Neuron (in vitro differentiated cells): ENCODE data around the gene POLRMT.
"Not testable (repeated sequence)": the region's sequence is repeated elsewhere in the genome, so short reads cannot be mapped to it uniquely, and the experiment has no call there.

Source experiments
- H2AFZ ChIP-seq: one replicate; pipeline ENCODE4 v1.6.1; 2013; ENCODE audit warnings: low read depth, mild to moderate bottlenecking, inconsistent platforms, low read length, moderate library complexity
- H3K27me3 ChIP-seq: one replicate; pipeline ENCODE4 v1.6.1; 2013; ENCODE audit warnings: low read length; ENCODE audit not compliant: insufficient read depth
- H3K36me3 ChIP-seq: one replicate; pipeline ENCODE4 v1.6.1; 2013; ENCODE audit warnings: low read length; ENCODE audit not compliant: insufficient read depth
- H3K4me1 ChIP-seq: one replicate; pipeline ENCODE4 v1.6.1; 2013; ENCODE audit warnings: low read length; ENCODE audit not compliant: insufficient read depth
- H3K4me3 ChIP-seq: 2 replicates; pipeline ENCODE4 v1.5.1; 2013; ENCODE audit warnings: mild to moderate bottlenecking, low read length, moderate library complexity
- H3K9me3 ChIP-seq: one replicate; pipeline ENCODE4 v1.6.1; 2013; ENCODE audit warnings: low read length

The POLRMT gene

DNA sequence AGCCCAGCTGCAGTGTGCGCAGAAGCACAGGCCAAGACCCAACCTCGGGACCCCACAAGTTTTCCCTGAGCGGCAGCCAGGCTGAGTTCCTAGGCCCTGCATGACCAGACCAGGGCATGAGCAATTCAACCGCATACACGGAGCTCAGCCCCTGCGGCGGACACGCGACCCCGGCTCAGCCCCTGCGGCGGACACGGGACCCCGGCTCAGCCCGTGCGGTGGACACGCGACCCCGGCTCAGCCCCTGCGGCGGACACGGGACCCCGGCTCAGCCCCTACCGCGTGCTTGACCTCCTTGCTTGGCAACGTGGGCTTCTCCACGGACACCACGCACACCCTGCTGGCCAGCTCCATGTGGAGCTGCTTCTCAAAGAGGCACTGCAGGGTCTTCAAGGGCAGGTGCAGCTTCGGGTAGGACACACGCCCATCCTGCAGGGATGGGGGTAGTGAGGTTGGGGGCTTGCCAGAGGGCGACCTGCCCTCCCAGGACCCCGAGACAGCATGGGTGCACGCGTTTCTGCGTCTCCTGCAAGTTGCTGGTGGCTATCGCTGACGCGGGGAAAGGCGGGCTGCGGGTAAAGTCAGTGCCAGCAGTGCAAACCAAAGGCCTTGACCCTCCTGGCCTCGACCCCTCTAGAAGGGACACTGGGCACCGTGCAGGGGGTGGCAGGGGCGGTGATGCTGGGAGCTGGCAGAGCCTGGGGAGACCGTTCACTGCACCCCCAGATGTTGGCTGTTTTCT is 10.0 kb downstream of the POLRMT start:
- peaks cover 45% of the 10 kb centered on the region for H3K36me3 ChIP-seq
- H3K9me3 ChIP-seq: peaks cover 2% of the 10 kb centered on the region
- peaks cover 11% of the 10 kb centered on the region for H3K4me1 ChIP-seq
- H3K27me3 ChIP-seq: no peaks in the 10 kb centered on the region
- no peak overlapping the region for H3K4me3 ChIP-seq
- no peak overlapping the region for H2AFZ ChIP-seq

DNA sequence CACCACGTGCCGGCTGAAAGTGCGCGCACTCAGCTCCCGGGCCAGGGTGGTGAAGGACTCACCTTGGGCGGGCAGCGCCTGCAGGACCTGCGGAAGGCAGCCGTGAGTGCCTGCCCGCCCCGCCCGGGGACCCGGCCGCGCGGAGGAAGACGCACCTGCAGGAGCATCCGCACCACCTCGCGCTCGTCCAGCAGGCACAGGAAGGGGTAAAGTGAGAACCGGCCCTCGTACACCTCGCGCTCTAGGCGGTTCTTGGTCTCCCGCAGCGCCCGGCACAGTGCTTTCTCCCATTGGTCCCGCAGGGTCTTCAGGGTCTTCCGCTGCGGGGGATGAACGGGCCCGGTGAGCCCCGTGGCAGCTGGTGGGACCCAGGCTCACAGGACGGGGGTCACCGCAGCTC is 10.7 kb downstream of the POLRMT start:
- Histone ChIP-seq H3K4me3 (no peak overlapping the region), H3K9me3 (peaks cover 2% of the 10 kb centered on the region), H3K27me3 (no peaks in the 10 kb centered on the region), H3K36me3 (peaks cover 46% of the 10 kb centered on the region), H3K4me1 (peaks cover 11% of the 10 kb centered on the region), H2AFZ (no peak overlapping the region)

DNA sequence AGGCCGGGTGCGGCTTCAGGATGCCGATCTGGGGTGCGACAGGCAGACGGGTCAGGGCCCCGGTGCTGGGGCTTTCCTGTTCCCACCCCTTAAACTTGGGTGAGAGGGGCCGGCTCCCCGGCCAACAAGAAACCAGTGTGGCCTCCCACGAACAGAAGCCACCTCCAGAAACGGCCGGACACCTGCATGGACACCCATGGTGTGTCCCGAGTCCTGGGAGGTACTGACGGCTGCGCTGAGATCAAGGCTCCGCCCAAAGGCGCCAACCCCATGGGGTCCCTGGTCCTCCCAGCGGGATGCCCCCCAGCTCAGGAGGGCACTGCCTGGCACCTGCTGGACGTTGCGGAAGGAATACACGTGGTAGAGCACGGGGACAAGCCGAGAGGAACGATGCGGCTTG is 11.5 kb downstream of the POLRMT start:
- Histone ChIP-seq H3K36me3 (peaks cover 51% of the 10 kb centered on the region), H2AFZ (no peak overlapping the region), H3K9me3 (peaks cover 2% of the 10 kb centered on the region), H3K27me3 (no peaks in the 10 kb centered on the region), H3K4me3 (no peak overlapping the region), H3K4me1 (peaks cover 11% of the 10 kb centered on the region)

DNA sequence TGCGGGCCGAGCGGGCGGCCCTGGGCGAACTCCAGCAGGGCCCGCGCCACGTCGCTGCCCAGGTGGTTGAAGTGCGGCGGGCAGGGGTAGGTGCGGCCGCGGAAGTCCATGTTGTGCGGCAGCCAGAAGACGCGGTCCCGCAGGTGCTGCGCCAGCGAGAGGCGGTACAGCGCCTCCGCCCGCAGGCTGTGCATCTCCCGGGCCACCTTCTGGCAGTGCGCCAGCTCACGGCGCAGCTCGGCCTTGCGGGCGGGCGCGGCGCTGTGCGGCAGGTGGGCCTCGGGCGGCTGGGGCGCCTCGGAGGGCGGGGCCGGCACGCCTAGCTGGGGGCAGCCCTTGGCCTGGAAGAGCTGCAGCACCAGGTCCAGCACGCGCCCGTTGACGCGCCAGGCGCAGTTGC is 12.1 kb downstream of the POLRMT start:
- Histone ChIP-seq H3K4me1 (peaks cover 11% of the 10 kb centered on the region), H3K36me3 (peaks cover 51% of the 10 kb centered on the region)
- not testable (repeated sequence) for H2AFZ ChIP-seq, H3K9me3 ChIP-seq, H3K4me3 ChIP-seq, H3K27me3 ChIP-seq

DNA sequence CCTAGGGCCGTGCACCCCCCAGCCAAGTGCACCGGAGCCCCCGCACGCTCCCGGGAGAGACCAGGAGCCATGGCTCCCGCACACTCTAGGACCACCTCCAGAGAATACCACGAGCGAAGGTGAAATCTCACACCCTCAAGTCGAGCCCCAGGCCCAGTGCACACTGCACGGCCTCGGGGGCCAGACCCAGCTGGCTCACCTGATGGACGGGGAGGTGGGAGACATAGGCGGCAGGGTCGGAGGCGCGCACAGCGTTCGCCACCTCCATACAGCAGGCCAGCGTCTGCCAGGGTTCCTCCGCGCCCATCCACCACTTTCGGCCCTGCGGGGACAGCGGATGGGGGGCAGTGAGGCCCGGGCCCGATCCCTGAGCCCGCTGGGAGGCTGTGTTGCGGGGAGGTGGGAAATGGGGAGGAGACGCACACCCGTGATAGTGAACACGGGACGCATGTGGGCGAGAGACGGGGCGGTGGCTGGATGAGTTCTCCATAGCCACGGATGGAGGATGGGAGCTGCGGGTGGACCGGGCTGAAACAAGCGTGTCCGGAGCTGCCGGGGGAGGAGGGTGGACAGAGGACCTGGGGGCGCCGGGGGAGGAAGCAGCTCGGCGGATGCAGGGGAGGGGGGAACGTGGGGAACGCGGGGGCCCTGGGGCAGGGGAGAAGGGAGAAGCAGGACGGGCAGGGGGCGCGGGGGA is 13.0 kb downstream of the POLRMT start:
- Histone ChIP-seq H3K4me3 (no peak overlapping the region), H2AFZ (no peak overlapping the region), H3K9me3 (peaks cover 2% of the 10 kb centered on the region), H3K36me3 (peaks cover 52% of the 10 kb centered on the region), H3K4me1 (peaks cover 11% of the 10 kb centered on the region), H3K27me3 (no peaks in the 10 kb centered on the region)

DNA sequence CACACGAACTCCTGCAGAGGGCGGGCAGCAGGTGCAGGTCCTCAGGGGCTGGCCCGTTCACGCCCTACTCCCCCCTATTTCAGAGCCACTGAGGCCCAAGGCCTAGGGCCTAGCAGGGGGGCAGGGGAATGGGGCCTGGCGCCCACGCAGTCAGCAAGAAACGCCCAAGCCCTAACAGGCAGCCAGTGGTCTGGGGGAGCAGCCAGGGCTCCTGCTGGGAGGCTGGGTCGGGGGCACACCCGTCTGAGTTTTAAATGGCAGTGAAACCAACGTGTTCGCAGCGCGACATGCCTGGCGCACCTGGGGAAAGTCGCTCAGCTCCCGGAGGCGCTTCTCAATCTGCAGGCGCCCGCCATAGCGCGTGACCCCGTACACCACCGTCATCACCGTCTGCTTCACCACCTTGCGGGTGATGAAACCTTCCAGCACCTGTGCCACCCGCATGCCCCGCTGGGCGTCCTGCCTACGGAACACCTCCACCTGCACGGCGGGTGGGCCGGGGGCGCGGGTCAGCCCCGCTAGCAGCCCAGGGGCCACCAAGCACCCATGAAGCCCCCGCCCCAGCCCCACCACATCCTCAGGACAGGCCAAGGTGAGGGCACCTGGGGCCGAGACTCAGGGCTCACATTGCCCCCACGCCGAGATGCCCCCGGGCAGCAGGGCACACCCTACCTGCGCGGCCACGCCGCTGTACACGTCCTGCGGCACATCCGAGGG is 13.9 kb downstream of the POLRMT start:
- Histone ChIP-seq H3K4me3 (no peak overlapping the region), H3K36me3 (peaks cover 53% of the 10 kb centered on the region)

DNA sequence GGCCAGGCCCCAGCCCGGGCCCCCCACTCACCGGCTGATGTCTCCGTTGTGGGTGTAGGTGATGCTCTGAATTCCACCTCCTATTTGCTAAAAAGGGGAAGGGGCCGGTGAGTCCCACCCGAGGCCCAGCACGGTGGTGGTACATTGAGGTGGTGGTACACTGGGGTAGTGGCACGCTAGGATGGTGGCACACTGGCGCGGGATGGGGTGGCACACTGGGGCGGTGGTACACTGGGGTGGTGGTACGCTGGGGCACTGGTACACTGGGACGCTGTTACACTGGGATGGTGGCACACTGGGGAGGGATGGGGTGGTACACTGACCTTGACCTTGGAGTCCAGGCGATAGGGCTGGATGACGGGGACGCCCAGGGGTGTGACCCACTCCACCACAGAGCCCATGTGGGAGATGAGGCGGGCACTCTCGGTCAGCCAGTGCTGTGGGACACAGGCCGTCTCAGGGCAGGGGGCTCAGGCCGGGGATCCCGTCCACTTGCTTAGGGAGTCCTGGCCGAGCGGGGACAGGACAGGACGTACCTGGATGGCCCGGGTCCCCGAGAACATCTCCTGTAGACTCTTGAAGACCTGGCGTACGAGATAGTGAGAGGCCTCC is 14.6 kb downstream of the POLRMT start:
- peaks cover 2% of the 10 kb centered on the region for H3K4me1 ChIP-seq
- H3K27me3 ChIP-seq: no peaks in the 10 kb centered on the region
- peaks cover 54% of the 10 kb centered on the region for H3K36me3 ChIP-seq
- H3K9me3 ChIP-seq: peaks cover 2% of the 10 kb centered on the region
- H2AFZ ChIP-seq: no peak overlapping the region
- H3K4me3 ChIP-seq: no peak overlapping the region

More for the DNA sequence above, 13.9 kb downstream of the POLRMT start:
- H2AFZ ChIP-seq: no peak overlapping the region
- no peaks in the 10 kb centered on the region for H3K27me3 ChIP-seq
- peaks cover 2% of the 10 kb centered on the region for H3K9me3 ChIP-seq
- peaks cover 9% of the 10 kb centered on the region for H3K4me1 ChIP-seq

DNA sequence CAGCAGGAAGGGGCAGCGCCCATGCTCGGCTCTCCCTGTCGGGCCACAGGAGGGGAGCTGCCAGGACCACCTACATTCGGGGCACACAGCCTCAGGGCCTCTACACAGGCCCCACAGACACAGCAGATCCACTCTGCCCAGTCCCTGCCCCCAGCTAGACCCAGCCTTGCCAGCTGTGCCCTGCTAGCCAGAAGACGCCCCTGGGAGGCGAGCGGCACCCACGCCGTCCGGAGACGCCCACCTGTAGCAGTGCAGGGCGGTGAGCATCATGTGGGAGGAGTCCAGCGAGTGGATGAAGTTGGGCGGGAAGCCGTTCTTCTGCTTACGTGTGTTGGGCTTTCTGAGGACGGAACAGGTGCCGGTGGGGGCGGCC is 15.1 kb downstream of the POLRMT start:
- peaks cover 2% of the 10 kb centered on the region for H3K9me3 ChIP-seq
- H3K36me3 ChIP-seq: peaks cover 54% of the 10 kb centered on the region
- no peaks in the 10 kb centered on the region for H3K4me1 ChIP-seq
- H3K4me3 ChIP-seq: no peak overlapping the region
- no peaks in the 10 kb centered on the region for H3K27me3 ChIP-seq
- no peak overlapping the region for H2AFZ ChIP-seq

DNA sequence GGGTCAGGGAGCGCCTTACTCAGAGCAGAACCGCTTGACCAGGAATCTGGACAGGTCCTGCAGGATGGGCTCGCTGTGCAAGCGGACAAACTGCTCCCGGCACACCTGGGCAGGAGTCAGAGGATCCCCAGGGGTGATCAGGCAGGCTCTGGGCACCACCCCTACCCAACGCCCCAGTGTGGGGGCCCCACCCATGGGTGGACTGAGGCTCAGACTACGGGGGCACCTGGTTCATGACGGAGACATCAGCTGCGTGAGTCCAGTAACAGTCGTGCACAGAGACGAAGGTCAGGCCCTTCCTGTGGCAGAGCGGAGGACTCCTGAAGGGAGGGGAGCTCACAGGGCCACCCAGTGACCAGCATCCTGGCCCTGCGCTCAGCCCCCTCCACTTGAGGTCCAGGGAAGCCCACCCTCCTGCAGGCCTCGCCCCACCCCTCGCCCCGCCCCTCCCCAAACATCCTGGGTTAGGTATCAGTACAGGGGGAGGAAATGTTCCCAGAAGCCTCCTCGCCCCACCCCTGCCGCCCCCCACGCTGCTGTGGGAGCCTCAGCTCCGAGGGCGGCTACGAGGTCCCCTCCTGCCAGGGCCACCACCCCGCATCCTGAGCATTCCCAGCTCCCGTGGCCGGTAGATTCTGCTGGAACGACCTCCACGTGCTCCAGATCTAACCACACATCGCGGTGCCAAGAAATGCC is 15.6 kb downstream of the POLRMT start:
- Histone ChIP-seq H3K36me3 (peaks cover 51% of the 10 kb centered on the region), H2AFZ (no peak overlapping the region), H3K4me1 (no peaks in the 10 kb centered on the region), H3K9me3 (peaks cover 2% of the 10 kb centered on the region), H3K27me3 (no peaks in the 10 kb centered on the region), H3K4me3 (no peak overlapping the region)

DNA sequence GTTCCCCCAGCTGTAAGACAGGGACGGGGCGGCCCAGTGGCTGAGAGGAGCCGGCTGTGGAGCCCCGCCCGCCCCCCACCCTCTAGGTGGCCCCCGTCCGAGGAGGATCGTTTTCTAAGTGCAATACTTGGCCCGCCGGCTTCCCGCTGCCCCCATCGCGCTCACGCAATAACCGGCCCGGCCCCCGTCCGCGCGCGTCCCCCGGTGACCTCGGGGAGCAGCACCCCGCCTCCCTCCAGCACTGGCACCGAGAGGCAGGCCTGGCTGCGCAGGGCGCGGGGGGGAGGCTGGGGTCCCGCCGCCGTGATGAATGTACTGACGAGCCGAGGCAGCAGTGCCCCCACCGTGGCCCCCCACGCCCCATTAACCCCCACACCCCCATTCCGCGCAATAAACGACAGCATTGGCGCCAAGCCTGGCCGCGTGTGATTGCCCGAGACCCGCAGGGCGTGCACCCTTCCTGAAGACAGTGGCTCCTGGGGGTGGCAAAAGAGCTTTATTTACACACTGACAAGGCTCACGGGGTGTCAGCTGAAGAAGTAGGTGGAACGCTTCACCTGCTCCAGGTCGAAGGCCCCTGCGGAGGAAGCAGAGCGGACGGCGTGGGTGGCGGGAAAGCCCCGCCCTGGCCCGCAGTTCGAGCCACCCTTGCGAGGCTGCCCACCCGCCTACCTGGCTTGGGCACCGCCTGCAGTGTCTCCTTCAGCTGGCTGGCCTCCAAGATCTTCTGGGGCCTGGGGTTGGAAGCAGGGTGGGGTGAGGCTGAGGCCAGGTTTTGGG is 16.4 kb downstream of the POLRMT start:
- peaks cover 50% of the 10 kb centered on the region for H3K36me3 ChIP-seq
- H3K4me1 ChIP-seq: no peaks in the 10 kb centered on the region
- H3K4me3 ChIP-seq: no peak overlapping the region
- no peaks in the 10 kb centered on the region for H3K27me3 ChIP-seq
- H3K9me3 ChIP-seq: peaks cover 2% of the 10 kb centered on the region
- H2AFZ ChIP-seq: no peak overlapping the region

DNA sequence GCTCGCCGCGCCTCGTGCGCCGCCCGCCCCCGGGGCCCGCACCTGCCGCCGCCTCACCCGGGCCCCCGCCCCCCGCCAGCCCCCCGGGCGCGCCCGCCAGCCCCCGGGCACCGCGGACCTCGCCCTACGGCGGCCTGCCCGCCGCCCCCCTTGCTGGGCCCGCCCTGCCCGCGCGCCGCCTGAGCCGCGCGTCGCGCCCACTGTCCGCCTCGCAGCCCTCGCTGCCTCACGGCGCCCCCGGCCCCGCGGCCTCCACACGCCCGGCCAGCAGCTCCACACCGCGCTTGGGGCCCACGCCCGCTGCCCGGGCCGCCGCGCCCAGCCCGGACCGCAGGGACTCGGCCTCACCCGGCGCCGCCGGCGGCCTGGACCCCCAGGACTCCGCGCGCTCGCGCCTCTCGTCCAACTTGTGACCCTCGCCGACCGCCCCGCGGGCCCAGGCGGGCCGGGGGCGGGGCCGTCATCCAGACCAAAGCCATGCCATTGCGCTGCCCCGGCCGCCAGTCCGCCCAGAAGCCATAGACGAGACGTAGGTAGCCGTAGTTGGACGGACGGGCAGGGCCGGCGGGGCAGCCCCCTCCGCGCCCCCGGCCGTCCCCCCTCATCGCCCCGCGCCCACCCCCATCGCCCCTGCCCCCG is 17.2 kb downstream of the POLRMT start:
- H3K4me3 ChIP-seq: no peak overlapping the region
- no peaks in the 10 kb centered on the region for H3K9me3 ChIP-seq

DNA sequence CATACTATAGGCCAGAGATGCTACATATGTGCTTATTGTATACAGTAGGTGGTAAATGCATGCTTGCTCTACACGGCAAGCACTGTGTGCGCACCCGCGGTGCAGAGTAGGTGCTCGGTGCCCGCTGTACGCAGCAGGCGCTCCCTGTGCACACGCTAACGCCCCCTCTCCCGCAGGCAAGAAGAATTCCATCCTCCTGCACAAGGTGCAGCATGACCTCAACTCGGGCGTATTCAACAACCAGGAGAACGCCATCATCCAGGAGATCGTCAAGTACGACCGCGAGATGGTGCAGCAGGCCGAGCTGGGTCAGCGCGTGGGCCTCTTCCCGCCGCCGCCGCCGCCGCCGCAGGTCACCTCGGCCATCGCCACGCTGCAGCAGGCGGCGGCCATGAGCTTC is 17.7 kb downstream of the POLRMT start:
- Histone ChIP-seq H3K36me3 (peaks cover 40% of the 10 kb centered on the region), H3K9me3 (no peaks in the 10 kb centered on the region), H3K4me3 (no peak overlapping the region), H3K4me1 (peaks cover 4% of the 10 kb centered on the region), H2AFZ (no peak overlapping the region), H3K27me3 (no peaks in the 10 kb centered on the region)

More for the DNA sequence above, 17.2 kb downstream of the POLRMT start:
- peaks cover 44% of the 10 kb centered on the region for H3K36me3 ChIP-seq
- H2AFZ ChIP-seq: no peak overlapping the region
- no peaks in the 10 kb centered on the region for H3K27me3 ChIP-seq
- peaks cover under 1% of the 10 kb centered on the region for H3K4me1 ChIP-seq
